Thoracic aorta (tissue), 2 donors: ENCODE measurements around the gene GALNT10. TPM values are rescaled to one million over a fixed set of nuclear protein-coding genes. Genes with fewer than 3 reads are reported as not detected.

Source experiments
- ATAC-seq: fragments of 150-250 bp; one replicate; pipeline ENCODE4 v1.8.0; 2017; ENCODE audit warnings: low read depth; ENCODE audit not compliant: insufficient number of reproducible peaks, low FRiP score
- DNase-seq: peaks from one replicate; pipeline ENCODE4 v3.0.0-alpha.2; 2020; ENCODE audit warnings: low spot score
- H3K27ac ChIP-seq, 2 donors: fragments of 200-600 bp; sonication (generic); 1 replicate in 1 of 2; 2 replicates in 1 of 2; pipeline ENCODE4 v1.5.1; 2016; ENCODE audit warnings: mild to moderate bottlenecking in 2 of 2, moderate library complexity in 2 of 2
- H3K27me3 ChIP-seq: fragments of 200-600 bp; sonication (generic); replicated peaks from 2 replicates; pipeline ENCODE4 v1.6.0; 2016; ENCODE audit warnings: mild to moderate bottlenecking; ENCODE audit not compliant: insufficient read depth
- H3K36me3 ChIP-seq: fragments of 200-600 bp; sonication (generic); one replicate; pipeline ENCODE4 v1.5.1; 2016
- H3K4me1 ChIP-seq, 2 donors: fragments of 200-600 bp; sonication (generic); 1 replicate in 1 of 2; 2 replicates in 1 of 2; pipeline versions ENCODE4 v1.5.1 to v1.6.0; 2016; ENCODE audit warnings: low read depth in 2 of 2, mild to moderate bottlenecking in 1 of 2; ENCODE audit not compliant: control insufficient read depth in 1 of 2
- H3K4me3 ChIP-seq: fragments of 200-600 bp; sonication (generic); 2 replicates; pipeline ENCODE4 v1.5.1; 2016; ENCODE audit warnings: mild to moderate bottlenecking
- H3K9me3 ChIP-seq: fragments of 200-600 bp; sonication (generic); 2 replicates; pipeline ENCODE4 v1.5.1; 2016
- CTCF ChIP-seq: fragments of 200-600 bp; sonication (generic); IDR thresholded peaks from one replicate; pipeline ENCODE4 v1.5.1; 2019; ENCODE audit warnings: antibody characterized with exemption
- total RNA-seq, 2 donors: library from RNA; depleted of rRNA; stranded (reverse); fragments of >200 nt; gene quantifications; one replicate each; pipeline versions ENCODE4 v1.1.0 to v1.2.3, GENCODE V29; 2016

Gene GALNT10
- total RNA-seq, 2 donors from 2014 or later: 43.0 to 52.7 TPM

DNA sequence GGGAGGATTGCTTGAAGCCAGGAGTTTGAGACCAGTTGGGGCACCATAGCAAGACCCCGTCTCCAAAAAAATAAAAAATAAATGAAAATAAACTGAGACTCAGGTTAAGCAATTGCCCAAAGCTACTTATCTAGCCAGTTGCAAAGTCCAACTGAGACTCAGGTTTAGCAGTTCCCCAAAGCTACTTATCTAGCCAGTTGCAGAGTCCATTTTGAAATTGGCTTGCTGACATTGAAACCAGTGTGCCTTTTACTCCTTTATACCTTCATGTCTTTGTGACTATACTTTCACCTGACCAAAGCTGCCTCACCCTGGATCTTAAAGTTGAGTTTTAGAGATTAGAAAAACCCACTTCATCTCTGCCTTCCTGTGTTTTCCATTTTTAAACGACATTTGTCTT lies 66.5 kb downstream of the GALNT10 start:
- DNase-seq: no peak
- no peak for TF ChIP-seq CTCF
- Histone ChIP-seq H3K4me3 (no peak overlapping the region), H3K4me1 (no peaks in the 10 kb centered on the region), H3K27ac (no peak overlapping the region), H3K27me3 (no peaks in the 10 kb centered on the region), H3K36me3 (no peaks in the 10 kb centered on the region), H3K9me3 (no peaks in the 10 kb centered on the region)
- no peak for ATAC-seq

DNA sequence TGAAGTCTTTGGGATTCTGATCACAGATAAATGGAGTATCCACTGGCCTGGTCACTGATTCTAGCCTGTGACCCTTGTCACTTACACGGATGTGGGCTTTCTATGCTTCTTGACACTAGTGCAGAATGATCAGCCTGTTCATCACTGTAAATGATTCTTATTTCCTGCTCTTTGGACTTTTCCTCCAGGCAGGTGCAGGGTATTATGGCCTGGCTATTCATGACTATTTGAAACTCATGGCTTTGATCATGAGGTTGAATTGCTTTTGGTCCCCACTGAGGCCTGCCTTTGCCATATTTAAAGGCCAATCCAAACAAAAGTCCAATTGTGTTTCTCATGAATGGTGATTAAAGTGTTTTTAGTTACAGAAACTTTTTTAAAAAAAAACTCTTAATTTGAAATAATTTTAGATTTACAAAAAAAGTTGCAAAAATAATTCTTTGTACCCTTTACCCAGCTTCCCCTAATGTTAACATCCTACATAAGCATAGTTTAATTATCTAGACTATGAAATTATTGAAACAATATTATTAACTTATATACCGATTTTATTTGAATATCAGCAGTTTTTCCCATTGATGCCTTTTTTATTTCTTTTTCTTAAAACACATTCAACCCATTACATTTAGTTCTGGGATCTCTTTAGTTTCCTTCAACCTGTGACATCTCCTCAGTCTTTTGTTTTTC lies 68.1 kb downstream of the GALNT10 start:
- ATAC-seq (no peak), DNase-seq (no peak)
- TF ChIP-seq CTCF: no peak
- no peaks in the 10 kb centered on the region for H3K4me1 ChIP-seq
- H3K4me3 ChIP-seq: no peak overlapping the region
- H3K36me3 ChIP-seq: no peaks in the 10 kb centered on the region
- no peaks in the 10 kb centered on the region for H3K27me3 ChIP-seq
- no peak overlapping the region for H3K27ac ChIP-seq
- no peaks in the 10 kb centered on the region for H3K9me3 ChIP-seq

DNA sequence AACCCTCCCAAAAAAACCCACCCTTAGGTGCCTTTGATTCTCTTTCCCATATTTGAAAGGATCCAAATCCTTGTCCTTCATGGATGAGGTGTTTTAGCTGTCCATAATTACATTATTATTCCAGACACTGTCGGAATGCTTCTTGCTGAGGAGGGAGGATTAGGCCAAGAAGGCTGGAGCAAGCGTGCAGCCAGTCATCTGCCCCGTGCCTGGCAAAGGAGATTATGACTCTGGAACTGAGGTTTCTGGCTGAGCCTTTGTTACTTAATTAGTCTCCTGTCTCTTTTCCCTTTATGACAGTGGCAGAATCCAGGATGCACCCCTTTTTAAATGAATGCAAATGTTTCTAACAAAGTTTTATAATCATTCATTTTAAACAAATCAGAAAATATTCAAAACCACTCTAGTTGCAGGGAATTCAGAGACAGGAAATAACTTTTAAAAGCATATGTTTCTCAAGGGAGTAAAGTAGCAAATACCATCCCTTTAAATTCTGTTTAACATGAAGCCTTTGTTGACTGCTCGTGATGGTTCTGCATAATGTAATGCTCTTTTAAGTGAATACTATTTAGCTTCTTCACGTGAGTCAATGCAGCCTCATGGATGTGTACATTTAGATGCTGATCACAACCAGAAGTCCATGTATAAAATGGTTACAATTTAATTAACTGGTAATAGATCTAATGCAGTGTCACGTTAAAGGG lies 69.8 kb downstream of the GALNT10 start:
- Histone ChIP-seq H3K4me1 (peaks cover 6 to 14% of the 10 kb centered on the region in 2 donors), H3K36me3 (no peaks in the 10 kb centered on the region), H3K9me3 (no peaks in the 10 kb centered on the region), H3K27ac (no peak overlapping the region), H3K27me3 (no peaks in the 10 kb centered on the region), H3K4me3 (no peak overlapping the region)
- ATAC-seq: no peak
- DNase-seq: no peak
- no peak for TF ChIP-seq CTCF

GRCh38 chr5:154262342-154262741 lies 71.8 kb downstream of the GALNT10 start:
- no peak for TF ChIP-seq CTCF
- Histone ChIP-seq H3K4me3 (no peak overlapping the region), H3K27me3 (no peaks in the 10 kb centered on the region), H3K4me1 (peaks cover 10 to 18% of the 10 kb centered on the region in 2 donors), H3K36me3 (no peaks in the 10 kb centered on the region), H3K27ac (no peak overlapping the region), H3K9me3 (no peaks in the 10 kb centered on the region)
- ATAC-seq (no peak), DNase-seq (no peak)

DNA sequence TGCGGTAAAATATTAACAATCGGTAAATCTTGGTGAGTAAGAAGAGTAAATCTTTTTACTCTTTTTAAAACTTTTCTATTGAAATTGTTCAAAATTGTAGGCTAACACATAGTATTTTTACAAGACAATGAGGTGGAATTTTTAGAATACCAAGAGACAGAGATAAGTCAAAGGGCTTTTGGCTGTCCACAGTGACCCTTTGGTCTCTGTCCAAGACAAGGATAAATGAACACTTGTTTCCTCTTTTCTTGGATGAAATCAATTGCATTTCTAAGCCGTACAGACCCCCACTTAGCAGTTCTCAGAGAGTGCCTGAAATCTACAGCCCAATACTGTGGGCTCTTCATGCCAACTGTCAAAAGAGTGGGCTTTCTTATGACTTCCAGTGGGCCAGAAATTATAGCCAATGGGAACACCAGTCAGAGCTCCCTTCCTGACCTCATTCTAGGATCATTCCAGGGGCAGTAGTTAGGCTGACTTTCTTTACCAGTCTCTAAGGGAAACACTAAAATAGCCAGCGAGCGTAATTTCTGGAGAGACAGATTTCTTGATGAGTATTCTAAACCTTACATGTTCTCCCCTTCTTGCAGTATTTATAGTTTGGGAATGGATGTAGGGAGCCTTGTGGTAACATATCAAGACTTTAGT lies 74.1 kb downstream of the GALNT10 start:
- DNase-seq: no peak
- ATAC-seq: no peak
- Histone ChIP-seq H3K27ac (no peak overlapping the region), H3K27me3 (no peaks in the 10 kb centered on the region), H3K4me3 (no peak overlapping the region), H3K9me3 (no peaks in the 10 kb centered on the region), H3K36me3 (no peaks in the 10 kb centered on the region), H3K4me1 (peaks cover 18 to 25% of the 10 kb centered on the region in 2 donors)
- TF ChIP-seq CTCF: no peak
